WTC11 (cell line): ENCODE results near the gene PTK6. TPM values are rescaled to one million over a fixed set of nuclear protein-coding genes. Genes with fewer than 3 reads are reported as not detected.

ENCODE experiments used
- ATAC-seq: fragments of 200-7000 bp; cut with Tn5 transposase; 2 replicates; pipeline ENCODE4 v1.10.0; 2021; ENCODE audit warnings: mild to moderate bottlenecking, moderate library complexity
- CTCF ChIA-PET: fragments of 300-600 bp; sonication (Branson Sonifier 250); formaldehyde crosslinking; loops from one replicate; lab custom pipeline; 2021; ENCODE audit warnings: antibody characterized with exemption; lab: Charles Lee
- POLR2A ChIA-PET: fragments of 350-600 bp; sonication (Branson Sonifier 250); formaldehyde crosslinking; loops from one replicate; lab custom pipeline; 2021; ENCODE audit warnings: antibody characterized with exemption; lab: Charles Lee
- DNase-seq: peaks from one replicate; pipeline ENCODE4 v3.0.0; 2021; ENCODE audit warnings: low spot score
- H3K27ac Mint-ChIP-seq: 2 replicates; pipeline ENCODE4 v1.8.0; 2021; ENCODE audit warnings: mixed read lengths
- H3K27me3 Mint-ChIP-seq: 2 replicates; pipeline ENCODE4 v1.8.0; 2021; ENCODE audit warnings: low read depth, mild to moderate bottlenecking, moderate library complexity, mixed read lengths
- H3K36me3 Mint-ChIP-seq: 2 replicates; pipeline ENCODE4 v1.8.0; 2021; ENCODE audit warnings: mixed read lengths
- H3K4me1 Mint-ChIP-seq: 2 replicates; pipeline ENCODE4 v1.8.0; 2022; ENCODE audit warnings: mixed read lengths
- H3K4me3 Mint-ChIP-seq: 2 replicates; pipeline ENCODE4 v1.8.0; 2021; ENCODE audit warnings: mild to moderate bottlenecking, moderate library complexity, mixed read lengths
- H3K9me3 Mint-ChIP-seq: 2 replicates; pipeline ENCODE4 v1.8.0; 2021; ENCODE audit warnings: mixed read lengths
- ARID4B ChIP-seq: sonication (generic); formaldehyde crosslinking; IDR thresholded peaks from 2 replicates; pipeline ENCODE4 v1.8.0; 2023; ENCODE audit warnings: missing genetic modification reagents, mild to moderate bottlenecking, borderline replicate concordance
- ATF2 ChIP-seq: sonication (generic); formaldehyde crosslinking; IDR thresholded peaks from 2 replicates; pipeline ENCODE4 v1.8.1; 2022; ENCODE audit warnings: low read depth, missing genetic modification reagents, borderline replicate concordance
- E2F1 ChIP-seq: sonication (generic); formaldehyde crosslinking; IDR thresholded peaks from 2 replicates; pipeline ENCODE4 v1.8.0; 2022; ENCODE audit warnings: mild to moderate bottlenecking, missing genetic modification reagents
- E2F4 ChIP-seq: sonication (generic); formaldehyde crosslinking; IDR thresholded peaks from 2 replicates; pipeline ENCODE4 v1.8.1; 2022; ENCODE audit warnings: low read depth, mild to moderate bottlenecking, moderate library complexity, missing genetic modification reagents, borderline replicate concordance
- ELF4 ChIP-seq: sonication (generic); formaldehyde crosslinking; IDR thresholded peaks from 2 replicates; pipeline ENCODE4 v1.8.1; 2022; ENCODE audit warnings: low read depth, mild to moderate bottlenecking, moderate library complexity, missing genetic modification reagents
- HMGXB4 ChIP-seq: sonication (generic); formaldehyde crosslinking; IDR thresholded peaks from 2 replicates; pipeline ENCODE4 v1.8.1; 2023; ENCODE audit warnings: mild to moderate bottlenecking, moderate library complexity, missing genetic modification reagents
- JUN ChIP-seq: sonication (generic); formaldehyde crosslinking; IDR thresholded peaks from 2 replicates; pipeline ENCODE4 v1.8.0; 2023; ENCODE audit warnings: mild to moderate bottlenecking, missing genetic modification reagents
- MXD4 ChIP-seq: fragments of 250-450 bp; sonication (Bioruptor Pico); IDR thresholded peaks from 2 replicates; pipeline ENCODE4 v1.8.0; 2021; ENCODE audit warnings: mild to moderate bottlenecking, moderate library complexity, borderline replicate concordance
- NFATC4 ChIP-seq: fragments of 250-450 bp; sonication (Bioruptor Pico); IDR thresholded peaks from 2 replicates; pipeline ENCODE4 v1.9.0; 2021; ENCODE audit warnings: mild to moderate bottlenecking
- NR3C1 ChIP-seq: sonication (generic); formaldehyde crosslinking; conservative IDR thresholded peaks from 2 replicates; pipeline ENCODE4 v1.8.1; 2023; ENCODE audit warnings: low read depth, mild to moderate bottlenecking, missing genetic modification reagents
- TP53 ChIP-seq: sonication (generic); formaldehyde crosslinking; IDR thresholded peaks from 2 replicates; pipeline ENCODE4 v1.8.1; 2023; ENCODE audit warnings: mild to moderate bottlenecking, missing genetic modification reagents
- ZBTB43 ChIP-seq: sonication (generic); formaldehyde crosslinking; IDR thresholded peaks from 2 replicates; pipeline ENCODE4 v1.8.1; 2023; ENCODE audit warnings: mild to moderate bottlenecking, missing genetic modification reagents
- ZNF396 ChIP-seq: fragments of 250-450 bp; sonication (Bioruptor Pico); IDR thresholded peaks from 2 replicates; pipeline ENCODE4 v1.8.0; 2021; ENCODE audit warnings: mild to moderate bottlenecking, moderate library complexity, borderline replicate concordance
- ZSCAN18 ChIP-seq: fragments of 250-450 bp; sonication (Bioruptor Pico); IDR thresholded peaks from 2 replicates; pipeline ENCODE4 v2.1.2; 2022; ENCODE audit warnings: mild to moderate bottlenecking, moderate library complexity
- total RNA-seq: library from RNA; stranded (reverse); gene quantifications from 3 replicates; pipeline ENCODE4 v1.2.3, GENCODE V29; 2021

The PTK6 gene
- total RNA-seq, 1 experiment from 2014 or later = 0.22 TPM

GRCh38 chr20:63564036-63564810 lies 27.0 kb upstream of the PTK6 start:
- Mint-ChIP-seq H3K9me3 (no peaks in the 10 kb centered on the region), H3K27me3 (no peaks in the 10 kb centered on the region)
- no peak for TF ChIP-seq MXD4 (CRISPR knock-in tag)
- TF ChIP-seq HMGXB4 (CRISPR knock-in tag) = no peak
- no peak for TF ChIP-seq NR3C1 (CRISPR knock-in tag)
- no peak for TF ChIP-seq TP53
- TF ChIP-seq, all 79 proteins: peak for 0
- CTCF ChIA-PET = interaction anchor here (1.4 kb wide), 1 partner anchor 9 kb away, joined by 3 read pairs; no protein-coding TSS in a partner anchor
- DNase-seq (no peak), ATAC-seq (no peak)
- no peak overlapping the region for H3K27ac Mint-ChIP-seq
- peaks cover 3% of the 10 kb centered on the region for H3K36me3 Mint-ChIP-seq
- POLR2A ChIA-PET = no interaction called here
- no peaks in the 10 kb centered on the region for H3K4me1 Mint-ChIP-seq
- no peak overlapping the region for H3K4me3 Mint-ChIP-seq

GRCh38 chr20:63563225-63563935 lies 26.2 kb upstream of the PTK6 start:
- no peaks in the 10 kb centered on the region for H3K27me3 Mint-ChIP-seq
- no peaks in the 10 kb centered on the region for H3K9me3 Mint-ChIP-seq
- ChIA-PET POLR2A (no interaction called here), CTCF (interaction anchor here (1.4 kb wide), 2 partner anchors 10 to 25 kb away, joined by 3 to 6 read pairs; no protein-coding TSS in a partner anchor)
- H3K27ac Mint-ChIP-seq = no peak overlapping the region
- ATAC-seq = no peak
- no peak for TF ChIP-seq E2F4 (CRISPR knock-in tag)
- TF ChIP-seq ELF4 = no peak
- no peak for TF ChIP-seq ARID4B (CRISPR knock-in tag)
- no peak overlapping the region for H3K4me3 Mint-ChIP-seq
- H3K4me1 Mint-ChIP-seq = no peaks in the 10 kb centered on the region
- DNase-seq = no peak
- H3K36me3 Mint-ChIP-seq = peaks cover 3% of the 10 kb centered on the region

GRCh38 chr20:63562461-63563224 lies 25.5 kb upstream of the PTK6 start:
- no peak overlapping the region for H3K4me3 Mint-ChIP-seq
- POLR2A ChIA-PET = no interaction called here
- H3K9me3 Mint-ChIP-seq = no peaks in the 10 kb centered on the region
- no peak overlapping the region for H3K27ac Mint-ChIP-seq
- no peaks in the 10 kb centered on the region for H3K4me1 Mint-ChIP-seq
- DNase-seq (no peak), ATAC-seq (no peak)
- H3K27me3 Mint-ChIP-seq = no peaks in the 10 kb centered on the region
- H3K36me3 Mint-ChIP-seq = peaks cover 3% of the 10 kb centered on the region
- CTCF ChIA-PET = interaction anchor here (1.4 kb wide), 1 partner anchor 25 kb away, joined by 6 read pairs; no protein-coding TSS in a partner anchor
- TF ChIP-seq E2F1 (CRISPR knock-in tag) (no peak), ZNF396 (CRISPR knock-in tag) (no peak), ATF2 (CRISPR knock-in tag) (no peak), JUN (CRISPR knock-in tag) (no peak), ZSCAN18 (CRISPR knock-in tag) (no peak), NFATC4 (no peak), NR3C1 (CRISPR knock-in tag) (no peak), ZBTB43 (CRISPR knock-in tag) (no peak)
